Fibroblast of the conjunctiva (primary cell): ENCODE results near the gene SLC38A9.

Experiments used
- DNase-seq: peaks from one replicate; pipeline ENCODE4 v3.0.0-alpha.2; 2010; ENCODE audit warnings: low read depth

Gene SLC38A9

GRCh38 chr5:55650386-55650785, 61.7 kb downstream of the SLC38A9 start:
- no peak for DNase-seq

- no peak for DNase-seq
Measured at GRCh38 chr5:55649963-55650362, 62.2 kb downstream of the SLC38A9 start.

GRCh38 chr5:55645304-55645703, 66.8 kb downstream of the SLC38A9 start:
- no peak for DNase-seq

- no peak for DNase-seq
Measured at GRCh38 chr5:55638455-55638854, 73.7 kb downstream of the SLC38A9 start.

GRCh38 chr5:55638051-55638450, 74.1 kb downstream of the SLC38A9 start:
- DNase-seq, result no peak

- no peak for DNase-seq
Measured at GRCh38 chr5:55636683-55637082, 75.4 kb downstream of the SLC38A9 start.

GRCh38 chr5:55636177-55636576, 75.9 kb downstream of the SLC38A9 start:
- DNase-seq, result no peak

- DNase-seq, result no peak
Measured at GRCh38 chr5:55634866-55635265, 77.3 kb downstream of the SLC38A9 start.

GRCh38 chr5:55634209-55634805, 77.8 kb downstream of the SLC38A9 start:
- DNase-seq, result no peak

GRCh38 chr5:55633574-55634208, 78.4 kb downstream of the SLC38A9 start:
- no peak for DNase-seq

- DNase-seq, result no peak
Measured at GRCh38 chr5:55629815-55630214, 82.3 kb downstream of the SLC38A9 start.

- DNase-seq, result no peak
Measured at GRCh38 chr5:55626790-55627189, 85.3 kb downstream of the SLC38A9 start.

GRCh38 chr5:55625913-55626312, 86.2 kb downstream of the SLC38A9 start:
- DNase-seq, result no peak

- DNase-seq, result no peak
Measured at GRCh38 chr5:55625589-55625909, 86.6 kb downstream of the SLC38A9 start.

- DNase-seq, result no peak
Measured at GRCh38 chr5:55624841-55625588, 87.1 kb downstream of the SLC38A9 start.

GRCh38 chr5:55623789-55624188, 88.3 kb downstream of the SLC38A9 start:
- no peak for DNase-seq

- no peak for DNase-seq
Measured at GRCh38 chr5:55622460-55622859, 89.7 kb downstream of the SLC38A9 start.

- DNase-seq, result no peak
Measured at GRCh38 chr5:55621229-55621628, 90.9 kb downstream of the SLC38A9 start.

GRCh38 chr5:55620766-55621160, 91.4 kb downstream of the SLC38A9 start:
- no peak for DNase-seq

- DNase-seq, result no peak
Measured at GRCh38 chr5:55620009-55620765, 91.9 kb downstream of the SLC38A9 start.

- DNase-seq, result no peak
Measured at GRCh38 chr5:55618318-55618717, 93.8 kb downstream of the SLC38A9 start.

GRCh38 chr5:55613112-55613868, 98.8 kb downstream of the SLC38A9 start:
- DNase-seq, result no peak
